Glomerular visceral epithelial cell (primary cell): ENCODE data around the gene PRR9.

Experiments
- DNase-seq: peaks from one replicate; pipeline ENCODE4 v3.0.0-alpha.2; 2016; ENCODE audit errors: extremely low spot score

PRR9 gene

DNA sequence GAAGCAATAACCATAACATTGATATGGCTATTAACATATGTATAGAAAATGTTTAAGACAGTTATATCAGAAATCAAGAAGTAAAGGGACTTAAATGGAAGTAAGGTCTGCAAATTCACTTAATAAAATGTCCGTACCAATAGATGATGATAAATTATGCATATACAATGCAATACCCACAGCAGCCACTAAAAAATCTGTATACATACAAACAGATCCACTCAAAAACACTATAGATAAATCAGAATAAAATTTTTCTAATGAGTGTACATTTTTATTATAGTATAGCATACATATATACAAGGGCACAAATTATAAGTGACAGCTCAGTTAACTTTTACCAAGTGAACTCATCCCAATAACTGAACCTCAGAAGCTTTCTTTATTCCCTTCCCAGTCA, 48.1 kb downstream of the PRR9 start:
- DNase-seq, result no peak
